Neuronal stem cell (in vitro differentiated cells): ENCODE data around the gene CBARP.

Source experiments
- DNase-seq: peaks from one replicate; pipeline ENCODE4 v3.0.0-alpha.2; 2013; ENCODE audit warnings: low spot score
- H2AFZ ChIP-seq: one replicate; pipeline ENCODE4 v1.6.1; 2013; ENCODE audit warnings: mild to moderate bottlenecking, low read length, inconsistent platforms
- H2AK5ac ChIP-seq: 2 replicates; pipeline ENCODE4 v1.6.1; 2013; ENCODE audit warnings: low read depth, mild to moderate bottlenecking, inconsistent platforms, low read length, moderate library complexity, mixed read lengths
- H2BK120ac ChIP-seq: 2 replicates; pipeline ENCODE4 v1.6.1; 2013; ENCODE audit warnings: low read depth, mild to moderate bottlenecking, inconsistent platforms, low read length, moderate library complexity, mixed read lengths
- H2BK12ac ChIP-seq: one replicate; pipeline ENCODE4 v1.6.1; 2013; ENCODE audit warnings: low read length, inconsistent platforms
- H2BK15ac ChIP-seq: 2 replicates; pipeline ENCODE4 v1.6.1; 2013; ENCODE audit warnings: mild to moderate bottlenecking, low read length, inconsistent platforms, mixed read lengths
- H2BK5ac ChIP-seq: one replicate; pipeline ENCODE4 v1.6.1; 2013; ENCODE audit warnings: inconsistent platforms, mild to moderate bottlenecking, low read length, moderate library complexity
- H3K14ac ChIP-seq: one replicate; pipeline ENCODE4 v1.6.1; 2013; ENCODE audit warnings: low read length, inconsistent platforms
- H3K18ac ChIP-seq: 2 replicates; pipeline ENCODE4 v1.6.1; 2013; ENCODE audit warnings: low read length, inconsistent platforms
- H3K23ac ChIP-seq: 2 replicates; pipeline ENCODE4 v1.6.1; 2013; ENCODE audit warnings: low read depth, mild to moderate bottlenecking, mixed read lengths, low read length, inconsistent platforms; ENCODE audit not compliant: poor library complexity
- H3K27ac ChIP-seq: replicated peaks from 3 replicates; pipeline ENCODE4 v1.5.1; 2013; ENCODE audit warnings: low read length, inconsistent platforms
- H3K27me3 ChIP-seq, 3 experiments: 2 replicates each; pipeline ENCODE4 v1.6.1; 2013; ENCODE audit warnings: low read length in 3 of 3, mild to moderate bottlenecking in 2 of 3, inconsistent platforms in 1 of 3, low read depth in 1 of 3, mixed read lengths in 1 of 3, moderate library complexity in 1 of 3; ENCODE audit not compliant: control insufficient read depth in 3 of 3, insufficient read depth in 3 of 3
- H3K36me3 ChIP-seq, 2 donors: replicated peaks in 1 of 2; 2 replicates each; pipeline ENCODE4 v1.6.1; 2013; ENCODE audit warnings: low read length in 2 of 2; ENCODE audit not compliant: control insufficient read depth in 2 of 2, insufficient read depth in 2 of 2
- H3K4ac ChIP-seq: 2 replicates; pipeline ENCODE4 v1.6.1; 2013; ENCODE audit warnings: inconsistent platforms, mild to moderate bottlenecking, low read length, moderate library complexity
- H3K4me1 ChIP-seq, 2 donors: 1 replicate in 1 of 2; 2 replicates in 1 of 2; pipeline ENCODE4 v1.6.1; 2013; ENCODE audit warnings: low read length in 2 of 2, low read depth in 1 of 2; ENCODE audit not compliant: control insufficient read depth in 2 of 2, insufficient read depth in 1 of 2
- H3K4me2 ChIP-seq: one replicate; pipeline ENCODE4 v1.6.1; 2013; ENCODE audit warnings: mild to moderate bottlenecking, low read length, inconsistent platforms; ENCODE audit not compliant: insufficient read depth, poor library complexity, severe bottlenecking
- H3K4me3 ChIP-seq, 2 donors: 2 replicates each; pipeline ENCODE4 v1.5.1; 2013; ENCODE audit warnings: low read length in 2 of 2, mild to moderate bottlenecking in 2 of 2, inconsistent platforms in 1 of 2, moderate library complexity in 1 of 2
- H3K79me1 ChIP-seq: one replicate; pipeline ENCODE4 v1.6.1; 2013; ENCODE audit warnings: low read depth, mild to moderate bottlenecking, inconsistent platforms, low read length, moderate library complexity
- H3K9ac ChIP-seq: one replicate; pipeline ENCODE4 v1.6.1; 2013; ENCODE audit warnings: mild to moderate bottlenecking, low read depth, low read length, inconsistent platforms; ENCODE audit not compliant: poor library complexity
- H3K9me3 ChIP-seq, 2 donors: replicated peaks in 1 of 2; 2 replicates each; pipeline versions ENCODE3 to v1.6.1; 2013; ENCODE audit warnings: low read length in 2 of 2, mild to moderate bottlenecking in 2 of 2, inconsistent platforms in 1 of 2, low read depth in 1 of 2, mixed read lengths in 1 of 2, moderate library complexity in 1 of 2; ENCODE audit not compliant: control insufficient read depth in 2 of 2, insufficient read depth in 1 of 2
- H4K8ac ChIP-seq: one replicate; pipeline ENCODE4 v1.6.1; 2013; ENCODE audit warnings: low read depth, mild to moderate bottlenecking, inconsistent platforms, low read length, moderate library complexity
- H4K91ac ChIP-seq: one replicate; pipeline ENCODE4 v1.6.1; 2013; ENCODE audit warnings: low read length, low read depth, mild to moderate bottlenecking, inconsistent platforms; ENCODE audit not compliant: poor library complexity
- WGBS, 2 donors: extraction: QIAGEN DNeasy Blood & Tissue Kit; methylation state at CpG; one replicate each; pipeline ENCODE4 v1.1.7; 2013; ENCODE audit warnings: missing lambda C conversion rate in 2 of 2, mixed read lengths in 1 of 2; ENCODE audit not compliant: insufficient read length in 2 of 2, insufficient replicate concordance in 1 of 2; ENCODE audit errors: extremely low coverage in 2 of 2; 5-methylcytosine and 5-hydroxymethylcytosine counted together

CBARP gene

DNA sequence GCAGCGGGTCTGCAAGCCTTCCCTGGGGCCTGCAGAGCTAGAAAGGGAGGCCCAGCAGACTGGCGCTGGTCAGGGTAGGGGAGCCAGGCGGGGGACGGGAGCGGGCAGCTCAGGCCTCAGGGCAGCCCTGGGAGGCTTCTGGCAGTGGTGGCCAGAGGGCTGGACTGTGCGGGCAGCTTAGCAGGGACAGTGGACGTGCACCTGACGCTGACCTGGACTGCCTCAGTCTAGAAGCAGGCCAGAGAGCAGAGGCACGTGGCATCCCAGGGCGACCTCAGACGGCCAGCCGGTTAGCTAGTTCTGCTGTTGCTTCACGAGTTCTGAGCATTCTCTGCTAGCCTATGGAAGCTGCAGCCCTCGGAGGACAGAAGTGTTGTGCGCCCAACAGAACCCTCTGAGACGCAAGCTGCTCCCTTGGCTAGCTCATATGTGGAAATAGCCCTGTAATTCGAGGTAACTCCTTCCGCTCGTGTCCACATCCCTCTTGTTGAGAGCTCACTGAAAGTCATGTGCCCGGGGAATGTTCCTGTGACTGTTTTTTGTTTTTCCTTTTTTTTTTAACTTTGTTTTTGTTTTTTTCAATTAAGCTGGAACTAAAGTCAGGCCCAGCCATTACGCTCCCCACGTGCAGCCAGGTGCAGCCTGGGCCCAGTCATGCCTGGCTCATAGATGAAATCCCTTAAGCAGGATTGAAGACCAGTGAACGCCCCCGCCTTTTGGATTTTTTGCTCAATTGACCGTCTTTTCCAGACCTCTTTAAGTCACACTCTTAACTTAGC lies 35.6 kb upstream of the CBARP start:
- no peak overlapping the region for H2BK15ac ChIP-seq
- no peak overlapping the region for H3K9ac ChIP-seq
- no peak overlapping the region for H3K4ac ChIP-seq
- H3K9me3 ChIP-seq, result no peaks in the 10 kb centered on the region
- peak overlapping the region; percentile 99 for H3K23ac ChIP-seq
- H2BK12ac ChIP-seq, result no peak overlapping the region
- H3K27me3 ChIP-seq, result no peaks in the 10 kb centered on the region
- no peak overlapping the region for H2AK5ac ChIP-seq
- no peak overlapping the region for H2AFZ ChIP-seq
- DNase-seq, result no peak
- no peak overlapping the region for H3K4me3 ChIP-seq
- no peak overlapping the region for H2BK120ac ChIP-seq
- peaks cover 43 to 69% of the 10 kb centered on the region in 2 donors for H3K36me3 ChIP-seq
- H3K18ac ChIP-seq, result no peak overlapping the region
- no CpG with 5 or more reads among the region's 25 CpGs for WGBS, 2 donors
- H2BK5ac ChIP-seq, result no peak overlapping the region
- peaks cover 26 to 32% of the 10 kb centered on the region in 2 donors for H3K4me1 ChIP-seq
- peak overlapping the region; percentile 100 for H3K27ac ChIP-seq
- no peak overlapping the region for H3K4me2 ChIP-seq
- no peak overlapping the region for H4K91ac ChIP-seq
- H4K8ac ChIP-seq, result no peak overlapping the region
- H3K79me1 ChIP-seq, result peaks cover 18% of the 10 kb centered on the region
- H3K14ac ChIP-seq, result no peak overlapping the region

DNA sequence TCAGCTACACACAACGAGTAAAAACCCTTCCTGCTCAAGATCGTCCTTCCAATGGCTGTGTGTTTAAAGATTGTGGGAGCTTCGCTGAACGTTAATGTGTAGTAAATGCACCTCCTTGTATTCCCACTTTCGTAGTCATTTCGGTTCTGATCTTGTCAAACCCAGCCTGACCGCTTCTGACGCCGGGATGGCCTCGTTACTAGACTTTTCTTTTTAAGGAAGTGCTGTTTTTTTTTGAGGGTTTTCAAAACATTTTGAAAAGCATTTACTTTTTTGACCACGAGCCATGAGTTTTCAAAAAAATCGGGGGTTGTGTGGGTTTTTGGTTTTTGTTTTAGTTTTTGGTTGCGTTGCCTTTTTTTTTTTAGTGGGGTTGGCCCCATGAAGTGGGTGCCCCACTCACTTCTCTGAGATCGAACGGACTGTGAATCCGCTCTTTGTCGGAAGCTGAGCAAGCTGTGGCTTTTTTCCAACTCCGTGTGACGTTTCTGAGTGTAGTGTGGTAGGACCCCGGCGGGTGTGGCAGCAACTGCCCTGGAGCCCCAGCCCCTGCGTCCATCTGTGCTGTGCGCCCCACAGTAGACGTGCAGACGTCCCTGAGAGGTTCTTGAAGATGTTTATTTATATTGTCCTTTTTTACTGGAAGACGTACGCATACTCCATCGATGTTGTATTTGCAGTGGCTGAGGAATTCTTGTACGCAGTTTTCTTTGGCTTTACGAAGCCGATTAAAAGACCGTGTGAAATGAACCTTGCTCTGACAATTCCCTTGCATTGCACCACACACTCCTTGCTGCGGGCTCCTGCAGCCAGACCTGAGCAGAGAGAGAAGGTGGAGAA lies 34.8 kb upstream of the CBARP start:
- WGBS, 2 donors, result no CpG with 5 or more reads among the region's 33 CpGs
- peaks cover 33 to 40% of the 10 kb centered on the region in 2 donors for H3K4me1 ChIP-seq

DNA sequence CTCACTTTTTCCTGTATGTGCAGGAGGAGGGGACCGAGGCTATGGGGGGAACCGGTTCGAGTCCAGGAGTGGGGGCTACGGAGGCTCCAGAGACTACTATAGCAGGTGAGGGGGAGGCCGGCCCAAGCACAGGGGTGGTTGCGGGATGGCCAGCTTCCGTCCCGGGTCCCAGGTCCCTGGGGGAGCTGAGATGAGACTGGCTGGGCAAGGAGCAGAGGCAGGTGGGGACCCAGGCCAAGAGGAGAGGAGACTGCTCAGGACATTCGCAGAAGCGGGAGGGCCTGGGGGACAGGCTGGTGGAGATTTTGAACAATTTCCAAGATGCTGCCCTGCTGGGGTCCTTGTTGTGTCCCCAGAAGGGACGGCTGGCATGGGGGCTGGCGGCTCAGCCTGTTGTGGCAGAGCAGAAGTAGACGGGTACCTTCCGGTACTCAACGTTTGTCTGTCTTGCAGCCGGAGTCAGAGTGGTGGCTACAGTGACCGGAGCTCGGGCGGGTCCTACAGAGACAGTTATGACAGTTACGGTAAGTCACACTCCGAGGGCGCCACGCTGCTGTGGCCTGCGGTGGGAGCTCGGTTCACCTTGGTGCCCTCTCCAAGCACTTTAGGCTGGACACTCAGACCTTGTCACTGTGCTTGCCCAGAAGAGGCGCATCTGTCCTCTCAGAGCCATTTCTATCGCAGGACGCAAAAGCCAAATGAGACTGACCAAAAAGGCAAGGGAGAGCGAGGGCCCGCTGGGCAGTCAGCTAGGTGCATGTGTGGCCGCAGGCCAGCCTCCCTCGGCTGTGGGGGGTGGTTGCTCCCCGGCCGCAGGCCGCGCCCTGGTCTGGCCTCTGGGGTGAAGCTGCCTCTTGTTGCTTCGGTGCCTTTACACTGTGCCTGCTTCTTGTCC lies 34.0 kb upstream of the CBARP start:
- H3K9me3 ChIP-seq, result no peaks in the 10 kb centered on the region
- no peak overlapping the region for H2BK12ac ChIP-seq
- peaks cover 39 to 47% of the 10 kb centered on the region in 2 donors for H3K4me1 ChIP-seq
- H3K9ac ChIP-seq, result peak overlapping the region; percentile 80
- peaks cover 0 to 2% (median 0%) of the 10 kb centered on the region in 3 experiments for H3K27me3 ChIP-seq
- H3K4me2 ChIP-seq, result peak overlapping the region; percentile 31
- H3K79me1 ChIP-seq, result peaks cover 15% of the 10 kb centered on the region
- H3K36me3 ChIP-seq, result peaks cover 41 to 57% of the 10 kb centered on the region in 2 donors
- H3K4ac ChIP-seq, result no peak overlapping the region
- no peak overlapping the region for H3K4me3 ChIP-seq
- no peak for DNase-seq
- no peak overlapping the region for H4K8ac ChIP-seq
- peak overlapping the region; percentile 37 for H3K23ac ChIP-seq
- no peak overlapping the region for H2BK5ac ChIP-seq
- no peak overlapping the region for H2BK15ac ChIP-seq
- H3K18ac ChIP-seq, result no peak overlapping the region
- H2BK120ac ChIP-seq, result no peak overlapping the region
- no peak overlapping the region for H2AFZ ChIP-seq
- H4K91ac ChIP-seq, result no peak overlapping the region
- H3K27ac ChIP-seq, result no peak overlapping the region
- WGBS, 2 donors, result no CpG with 5 or more reads among the region's 37 CpGs
- peak overlapping the region; percentile 58 for H3K14ac ChIP-seq
- no peak overlapping the region for H2AK5ac ChIP-seq

More for the DNA sequence above, 34.8 kb upstream of the CBARP start:
- Histone ChIP-seq H3K79me1 (peaks cover 15% of the 10 kb centered on the region), H3K4me2 (no peak overlapping the region), H2BK15ac (no peak overlapping the region), H3K27me3 (no peaks in the 10 kb centered on the region), H3K9ac (peak overlapping the region; percentile 2), H2BK5ac (no peak overlapping the region), H3K9me3 (no peaks in the 10 kb centered on the region), H3K23ac (no peak overlapping the region), H3K18ac (no peak overlapping the region), H4K8ac (no peak overlapping the region), H2BK12ac (no peak overlapping the region), H3K36me3 (peaks cover 43 to 66% of the 10 kb centered on the region in 2 donors), H2BK120ac (no peak overlapping the region), H3K14ac (no peak overlapping the region), H3K27ac (no peak overlapping the region), H3K4me3 (no peak overlapping the region), H4K91ac (no peak overlapping the region), H3K4ac (no peak overlapping the region), H2AFZ (no peak overlapping the region), H2AK5ac (no peak overlapping the region)
- DNase-seq, result no peak
